NCI-H526 (cell line): ENCODE measurements around the gene AVPR1B.
"Not testable (repeated sequence)": the region's sequence is repeated elsewhere in the genome, so short reads cannot be mapped to it uniquely, and the experiment has no call there.

ENCODE experiments used
- DNase-seq, 2 experiments: peaks; one replicate each; lab custom pipeline; 2025; lab: John Stamatoyannopoulos, UW

The AVPR1B gene

GRCh38 chr1:206081856-206082255, 35.3 kb downstream of the AVPR1B start:
- no peak for DNase-seq

- no peak for DNase-seq
These were observed 37.0 kb downstream of the AVPR1B start for GRCh38 chr1:206080026-206080820.

DNA sequence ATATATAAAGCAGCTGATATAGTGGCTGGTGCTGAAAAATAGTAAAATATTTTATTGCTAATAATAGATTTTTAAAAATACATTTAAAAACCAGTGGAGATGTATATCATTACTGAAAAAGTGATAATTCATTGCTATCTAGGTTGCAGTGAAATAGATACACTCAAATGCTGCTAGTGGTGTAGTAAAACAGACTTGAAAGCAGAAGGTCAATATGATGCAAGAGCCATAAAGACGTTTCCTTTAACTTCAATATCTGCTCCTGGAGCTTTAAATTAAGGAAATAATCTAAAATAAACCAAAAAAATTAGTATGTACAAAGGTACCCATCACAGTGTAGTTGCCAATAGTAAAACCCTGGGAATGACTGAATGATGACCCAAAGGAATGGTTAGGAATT, 38.1 kb downstream of the AVPR1B start:
- DNase-seq = no peak

DNA sequence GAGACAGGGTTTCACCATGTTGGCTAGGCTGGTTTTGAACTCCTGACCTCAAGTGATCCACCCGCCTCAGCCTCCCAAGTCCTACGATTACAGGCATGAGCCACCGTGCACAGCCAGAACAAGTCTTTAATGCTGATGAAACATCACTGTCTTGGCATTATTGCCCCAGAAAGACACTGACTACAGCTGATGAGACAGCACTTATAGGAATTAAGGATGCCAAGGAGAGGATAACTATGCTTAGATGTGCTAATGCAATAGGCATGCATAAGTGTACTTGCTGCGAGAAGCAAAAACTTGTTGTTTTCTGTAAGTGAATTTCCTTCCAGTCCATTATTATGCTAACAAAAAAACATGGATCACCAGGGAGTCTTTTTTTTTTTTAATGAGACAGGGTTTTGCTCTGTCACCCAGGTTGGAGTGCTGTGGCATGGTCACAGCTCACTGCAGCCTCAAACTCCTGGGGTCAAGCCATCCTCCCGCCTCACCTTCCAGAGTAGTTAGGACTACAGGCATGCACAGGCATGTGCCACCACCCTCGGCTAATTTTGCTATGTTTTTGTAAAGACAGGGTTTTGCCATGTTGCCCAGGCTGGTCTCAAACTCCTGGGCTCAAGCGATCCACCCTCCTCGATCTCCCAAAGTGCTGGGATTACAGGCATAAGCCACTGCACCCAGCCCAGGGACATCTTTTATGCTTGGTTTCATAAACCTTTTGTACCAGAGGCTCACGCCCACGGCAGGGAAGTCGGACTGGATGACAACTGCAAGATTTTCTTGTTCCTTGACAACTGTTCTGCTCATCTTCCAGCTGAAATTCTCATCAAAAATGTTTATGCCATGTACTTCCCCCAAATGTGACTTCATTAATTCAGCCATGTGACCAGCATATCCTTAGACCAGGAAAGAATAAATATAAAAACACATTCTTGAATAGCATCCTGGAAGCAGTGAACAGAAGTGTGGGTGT, 41.1 kb downstream of the AVPR1B start:
- DNase-seq = no peak

- DNase-seq = no peak
These were observed 42.3 kb downstream of the AVPR1B start for GRCh38 chr1:206074839-206075238.

- no peak for DNase-seq
These were observed 46.4 kb downstream of the AVPR1B start for GRCh38 chr1:206070627-206071304.

GRCh38 chr1:206068314-206068713, 48.9 kb downstream of the AVPR1B start:
- no peak for DNase-seq

- DNase-seq = no peak
These were observed 49.5 kb downstream of the AVPR1B start for GRCh38 chr1:206067486-206068227.

DNA sequence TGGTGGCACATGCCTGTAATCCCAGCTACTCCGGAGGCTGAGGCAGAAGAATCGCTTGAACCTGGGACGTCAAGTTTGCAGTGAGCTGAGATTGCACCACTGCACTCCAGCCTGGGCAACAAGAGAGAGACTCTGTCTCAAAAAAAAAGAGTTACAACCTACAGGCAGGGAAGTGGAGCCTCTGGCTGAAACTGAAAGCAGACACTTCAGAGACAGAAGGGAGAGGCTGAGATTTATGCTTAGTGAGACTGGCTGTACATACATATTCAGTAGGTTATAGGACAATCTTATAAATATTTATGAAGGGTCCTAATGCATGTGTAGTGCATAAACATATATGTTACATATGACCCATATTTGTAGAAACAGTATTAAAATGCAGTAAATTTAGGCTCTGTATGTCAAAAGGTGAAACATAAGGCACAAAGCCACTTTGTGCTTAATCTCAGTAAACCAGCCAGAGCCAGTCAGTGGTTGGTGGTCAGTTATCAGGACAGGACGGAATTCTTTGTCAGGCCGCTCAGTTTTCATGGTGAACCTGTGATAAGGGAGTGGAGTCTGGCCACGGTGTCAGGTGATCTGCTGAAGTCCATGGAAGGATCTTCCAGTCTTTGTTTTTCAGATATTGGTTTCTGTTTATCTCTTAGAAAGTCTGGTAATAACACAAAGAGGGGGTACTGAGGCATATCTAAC, 50.6 kb downstream of the AVPR1B start:
- DNase-seq = no peak

- DNase-seq = peak in 1 of 2 experiments; percentile 1
These were observed 51.5 kb downstream of the AVPR1B start for GRCh38 chr1:206065547-206066145.

GRCh38 chr1:206064501-206064900, 52.7 kb downstream of the AVPR1B start:
- DNase-seq = not testable (repeated sequence)

DNA sequence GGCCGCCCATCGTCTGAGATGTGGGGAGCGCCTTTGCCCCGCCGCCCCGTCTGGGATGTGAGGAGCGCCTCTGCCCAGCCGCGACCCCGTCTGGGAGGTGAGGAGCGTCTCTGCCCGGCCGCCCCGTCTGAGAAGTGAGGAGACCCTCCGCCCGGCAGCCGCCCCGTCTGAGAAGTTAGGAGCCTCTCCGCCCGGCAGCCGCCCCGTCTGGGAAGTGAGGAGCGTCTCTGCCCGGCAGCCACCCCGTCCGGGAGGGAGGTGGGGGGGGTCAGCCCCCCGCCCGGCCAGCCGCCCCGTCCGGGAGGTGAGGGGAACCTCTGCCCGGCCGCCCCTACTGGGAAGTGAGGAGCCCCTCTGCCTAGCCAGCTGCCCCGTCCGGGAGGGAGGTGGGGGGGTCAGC, 53.2 kb downstream of the AVPR1B start:
- DNase-seq = not testable (repeated sequence)

DNA sequence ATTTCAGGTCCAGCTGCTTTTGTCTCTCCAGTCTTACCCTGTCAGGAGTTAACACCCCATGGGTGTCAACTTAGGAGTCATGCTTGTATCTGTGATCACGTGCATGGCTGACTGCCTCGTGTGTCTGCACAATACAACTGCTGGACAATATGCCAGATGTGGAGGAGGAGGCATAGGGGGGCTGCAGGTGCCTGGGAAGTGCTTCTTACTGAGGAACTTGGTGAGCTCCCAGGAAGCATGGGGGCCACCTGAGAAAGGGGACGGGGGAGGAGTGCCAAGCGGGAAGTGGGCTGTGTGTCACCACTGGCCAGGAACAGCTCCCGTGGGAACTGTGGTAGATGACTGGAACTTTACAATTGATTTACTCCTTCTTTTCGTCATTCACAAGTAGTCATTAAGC, 54.7 kb downstream of the AVPR1B start:
- no peak for DNase-seq

- DNase-seq = no peak
These were observed 56.3 kb downstream of the AVPR1B start for GRCh38 chr1:206060844-206061243.
